DMS 273 (cell line): Measurements from ENCODE around the gene RAB7B.

ENCODE experiments used
- DNase-seq: peaks from one replicate; lab custom pipeline; 2025; ENCODE audit not compliant: unreplicated experiment; lab: John Stamatoyannopoulos, UW

Gene RAB7B

DNA sequence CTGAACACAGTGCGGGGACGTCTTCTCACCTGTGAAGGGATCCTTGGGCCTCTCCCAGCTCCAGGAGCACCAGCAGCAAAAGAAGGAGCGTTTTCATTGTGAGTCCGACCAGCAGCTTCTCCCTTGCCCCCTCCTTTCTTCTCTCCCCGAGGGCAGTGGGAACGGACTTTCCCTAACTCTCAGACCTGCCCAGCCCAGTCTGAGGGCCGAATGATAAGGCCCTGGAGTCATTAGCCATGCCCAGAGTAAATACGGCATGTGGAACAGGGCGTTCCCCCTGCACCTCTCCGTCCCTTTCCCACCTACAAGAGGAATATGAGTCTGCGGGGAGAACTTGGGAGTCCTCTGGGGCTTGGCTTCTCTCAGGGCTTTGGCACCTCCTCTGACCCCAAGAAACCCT lies 20.5 kb upstream of the RAB7B start, which contains the start of gene CTSE:
TSS of gene CTSE (minus strand) at position 201 of the 400 bp plus-strand sequence. CDS start at position 97, 104 bp downstream.
- DNase-seq, result no peak

DNA sequence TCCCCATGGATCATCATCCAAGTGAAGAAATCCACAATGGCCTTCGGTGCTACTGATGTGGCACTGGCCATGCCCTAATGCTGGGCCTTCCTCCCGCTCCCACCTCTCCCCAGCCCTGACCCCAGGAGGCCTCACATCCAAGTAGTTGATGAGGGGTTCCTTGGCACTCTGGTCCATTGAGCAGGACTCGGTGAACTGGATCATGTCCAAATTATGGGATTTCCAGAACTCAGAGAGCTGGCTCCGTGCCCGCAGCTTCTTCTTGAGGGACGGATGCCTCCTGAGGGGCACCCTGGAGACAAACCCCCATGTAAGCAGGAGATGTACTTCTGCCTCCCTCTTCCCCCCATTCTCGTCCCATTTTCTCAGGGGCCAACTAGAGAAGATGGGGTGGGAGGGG lies 19.6 kb upstream of the RAB7B start:
- no peak for DNase-seq

- DNase-seq, result no peak
These were observed 18.6 kb upstream of the RAB7B start for GRCh38 chr1:206021626-206022365.

DNA sequence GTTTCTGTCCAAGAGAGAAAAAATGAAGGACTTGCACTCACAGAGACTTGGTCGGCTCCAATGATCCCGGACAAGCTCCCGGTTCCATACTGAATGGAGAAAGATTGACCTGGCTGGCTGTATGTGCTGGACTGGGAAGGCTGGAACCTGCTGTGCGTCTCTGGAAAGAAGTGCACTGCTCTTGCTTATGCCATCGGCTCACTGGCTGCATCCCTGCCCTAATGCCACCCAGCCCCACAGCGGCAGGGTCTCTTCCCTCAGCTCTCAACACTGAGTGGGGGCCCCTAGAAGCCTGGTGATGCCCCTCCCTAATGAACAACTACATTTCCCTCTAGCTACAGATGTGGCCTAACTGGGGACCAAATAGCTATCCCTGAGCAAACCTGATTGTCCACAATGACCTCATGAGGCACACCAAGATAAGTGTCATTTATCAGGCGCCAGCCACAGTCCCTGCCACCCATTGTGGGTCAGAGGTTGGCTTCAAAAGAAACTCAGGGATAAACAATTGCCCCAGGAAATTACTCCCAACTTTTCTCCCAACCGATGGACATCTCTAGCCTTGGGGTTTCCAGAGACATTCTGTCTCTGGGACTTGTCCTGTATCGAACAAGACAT lies 17.9 kb upstream of the RAB7B start:
- no peak for DNase-seq

GRCh38 chr1:206020393-206021007 lies 17.3 kb upstream of the RAB7B start:
- DNase-seq, result no peak

DNA sequence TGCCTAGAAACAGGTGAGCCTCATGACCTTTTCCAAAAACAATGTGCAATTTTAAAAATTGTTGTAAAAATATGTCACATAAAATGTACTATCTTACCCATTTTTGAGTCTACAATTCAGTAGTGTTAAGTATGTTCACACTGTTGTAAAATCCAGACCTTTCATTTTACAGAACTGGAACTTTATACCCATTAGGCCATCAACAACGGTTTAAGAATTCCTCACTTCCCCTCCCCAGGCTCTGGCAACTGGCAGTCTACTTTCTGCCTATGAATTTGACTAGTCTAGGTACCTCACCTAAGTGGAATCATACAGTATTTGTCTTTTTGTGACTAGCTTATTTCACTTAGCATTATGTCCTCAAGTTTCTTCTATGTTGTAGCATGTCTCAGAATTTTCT lies 11.9 kb upstream of the RAB7B start:
- DNase-seq, result no peak

DNA sequence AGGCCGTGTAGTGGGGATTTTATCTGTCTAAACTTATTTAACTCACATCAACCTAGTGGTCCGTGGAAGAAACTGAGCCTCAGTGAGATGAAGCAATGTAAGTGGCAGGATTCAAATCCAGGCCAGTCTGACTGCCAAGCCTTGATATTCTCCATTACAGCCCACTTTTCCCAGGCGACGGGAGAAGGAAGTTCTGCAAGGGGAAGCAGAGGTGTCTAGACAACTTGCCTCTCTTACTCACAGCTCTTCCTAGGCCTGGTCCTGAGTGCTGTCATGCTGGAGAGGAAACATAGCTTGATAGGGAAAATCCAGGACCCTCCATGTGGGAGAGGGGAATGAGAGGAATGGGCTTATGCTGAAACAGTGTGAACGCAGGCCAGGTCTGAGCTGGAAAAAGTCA lies 11.4 kb upstream of the RAB7B start:
- no peak for DNase-seq

DNA sequence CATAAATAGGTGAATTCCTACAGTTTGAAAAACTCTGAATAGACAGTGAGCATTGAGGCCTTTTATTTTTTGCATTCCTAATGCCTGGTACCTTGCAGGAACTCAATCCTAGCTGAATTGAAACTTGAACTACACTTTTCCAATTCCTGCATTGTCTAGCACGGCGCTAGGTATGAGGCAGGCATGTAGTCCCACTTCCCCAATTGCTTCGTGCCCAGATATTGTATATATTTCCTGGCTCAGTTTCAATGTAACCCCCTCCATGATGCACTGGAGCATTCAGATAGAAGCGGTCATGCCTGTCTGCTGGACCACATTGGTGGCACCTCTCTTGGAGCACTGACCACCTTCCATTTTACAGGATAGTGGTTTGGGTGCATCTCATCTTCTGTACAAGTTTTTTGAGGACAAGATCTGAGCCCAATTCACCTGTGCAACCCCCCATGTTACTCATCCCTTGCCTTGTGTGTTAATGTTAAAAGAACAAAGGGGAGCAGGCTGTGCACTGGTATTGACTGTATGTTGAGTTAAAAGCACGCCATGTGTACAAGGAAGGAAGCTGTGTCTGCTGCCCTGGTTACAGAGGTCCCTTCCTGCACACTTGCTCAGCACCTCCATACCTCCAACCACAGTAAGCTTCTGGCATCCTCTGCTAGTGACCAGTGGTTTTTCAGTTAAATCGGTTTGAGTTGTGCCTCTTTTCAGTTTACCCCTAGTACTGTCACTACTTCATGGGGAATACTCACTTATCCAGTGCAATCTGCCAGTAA lies 10.0 kb upstream of the RAB7B start:
- no peak for DNase-seq

- no peak for DNase-seq
These were observed 9.1 kb upstream of the RAB7B start for GRCh38 chr1:206012086-206012859.

GRCh38 chr1:206011057-206011456 lies 7.9 kb upstream of the RAB7B start:
- no peak for DNase-seq

DNA sequence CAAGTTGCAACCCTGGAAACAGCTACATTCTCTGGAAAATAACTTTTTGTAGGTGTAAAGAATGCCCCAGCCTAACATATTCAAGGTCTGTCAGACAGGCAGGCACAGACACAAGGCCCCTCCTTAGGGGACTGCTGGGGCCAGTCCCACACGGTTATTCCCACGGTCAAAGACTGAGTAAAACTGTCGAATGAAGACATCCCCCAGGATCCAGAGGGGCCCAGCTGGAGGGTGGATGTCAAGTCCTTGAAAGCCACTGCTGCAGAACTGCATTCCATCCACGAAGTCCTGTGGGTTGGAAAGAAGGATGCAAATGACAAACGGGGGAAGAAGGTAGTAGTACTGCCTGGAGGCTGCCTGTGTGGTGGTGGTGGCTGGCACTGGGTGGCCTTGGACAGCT lies 6.9 kb upstream of the RAB7B start:
- DNase-seq, result no peak

- no peak for DNase-seq
These were observed 3.8 kb upstream of the RAB7B start for GRCh38 chr1:206006946-206007345.

- no peak for DNase-seq
These were observed 2.6 kb upstream of the RAB7B start for GRCh38 chr1:206005778-206006180.

DNA sequence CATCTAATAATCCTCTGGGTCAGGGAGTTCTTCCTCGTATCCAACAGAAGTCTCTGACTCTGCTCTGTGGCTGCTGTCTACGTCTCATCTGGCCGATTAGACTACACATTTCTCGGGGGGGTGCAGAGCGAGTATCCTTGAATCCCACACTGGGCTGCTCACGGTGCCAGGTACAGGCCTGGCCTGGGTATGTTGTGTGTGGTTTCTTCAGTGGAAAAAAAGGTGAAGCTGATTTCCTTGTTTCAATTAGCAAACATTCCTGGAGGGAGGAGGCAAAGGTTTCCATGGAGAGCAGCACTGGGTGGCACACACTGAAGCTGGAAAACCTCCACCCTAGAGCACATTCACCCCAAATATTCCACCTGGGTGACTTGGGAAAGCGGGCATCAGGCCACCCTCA lies 2.0 kb upstream of the RAB7B start:
- no peak for DNase-seq

- peak; percentile 29 for DNase-seq
These were observed 1.6 kb upstream of the RAB7B start for GRCh38 chr1:206004826-206005225.

GRCh38 chr1:206003854-206004800 lies 932 bp upstream of the RAB7B start:
- DNase-seq, result no peak

- DNase-seq, result no peak
These were observed 1.0 kb downstream of the RAB7B start for GRCh38 chr1:206002160-206002559.

- no peak for DNase-seq
These were observed 1.7 kb downstream of the RAB7B start for GRCh38 chr1:206001476-206001888.

- no peak for DNase-seq
These were observed 2.4 kb downstream of the RAB7B start for GRCh38 chr1:206000641-206001339.
